K562 (cell line): ENCODE results near the gene PRKACA. TPM values are rescaled to one million over a fixed set of nuclear protein-coding genes. Genes with fewer than 3 reads are reported as not detected.

Source experiments
- CCNT2 ChIP-seq: IDR thresholded peaks from 2 replicates; pipeline ENCODE4 v1.6.1; 2011; ENCODE audit warnings: borderline replicate concordance, low read depth, mild to moderate bottlenecking, moderate library complexity, mixed read lengths, low read length; ENCODE audit not compliant: insufficient read length; ENCODE audit errors: extremely low read depth
- CHD1 ChIP-seq: fragments of 200-600 bp; sonication (generic); IDR thresholded peaks from one replicate; pipeline ENCODE4 v1.6.1; 2012; ENCODE audit warnings: mild to moderate bottlenecking, moderate library complexity, low read length, inconsistent platforms
- ELF4 ChIP-seq: fragments of 450-650 bp; formaldehyde crosslinking; IDR thresholded peaks from 2 replicates; pipeline ENCODE4 v1.4.0; 2022; ENCODE audit warnings: missing genetic modification characterization
- ERF ChIP-seq: fragments of 450-650 bp; formaldehyde crosslinking; IDR thresholded peaks from 2 replicates; pipeline ENCODE4 v1.4.0; 2020; ENCODE audit warnings: mild to moderate bottlenecking, mixed read lengths
- FOS ChIP-seq: IDR thresholded peaks from 3 replicates; pipeline ENCODE4 v1.6.1; 2011; ENCODE audit not compliant: insufficient read length; ENCODE audit errors: extremely low read depth
- FUS ChIP-seq: fragments of 200-400 bp; formaldehyde crosslinking; optimal IDR thresholded peaks from 2 replicates; pipeline ENCODE3; 2017; ENCODE audit warnings: low read depth, low read length
- GTF2B ChIP-seq: IDR thresholded peaks from 2 replicates; pipeline ENCODE4 v1.6.1; 2011; ENCODE audit not compliant: insufficient read length; ENCODE audit errors: extremely low read depth
- HOXB6 ChIP-seq: fragments of 250-450 bp; sonication (Bioruptor Pico); IDR thresholded peaks from 2 replicates; pipeline ENCODE4 v1.5.1; 2022; ENCODE audit warnings: mild to moderate bottlenecking, borderline replicate concordance
- ILF3 ChIP-seq: fragments of 450-650 bp; IDR thresholded peaks from 2 replicates; pipeline ENCODE4 v1.6.1; 2018; ENCODE audit warnings: antibody characterized with exemption, mild to moderate bottlenecking, moderate library complexity, borderline replicate concordance
- MEIS2 ChIP-seq: fragments of 450-650 bp; IDR thresholded peaks from 2 replicates; pipeline ENCODE4 v1.6.1; 2014; ENCODE audit warnings: mild to moderate bottlenecking; ENCODE audit not compliant: partially characterized antibody
- NR2C1 ChIP-seq, 2 experiments: fragments of 450-650 bp; IDR thresholded peaks; 2 replicates each; pipeline ENCODE4 v1.6.1; 2017; ENCODE audit warnings: mild to moderate bottlenecking in 2 of 2, antibody characterized with exemption in 1 of 2, inconsistent platforms in 1 of 2, missing compliant biosample characterization in 1 of 2, missing genetic modification characterization in 1 of 2
- RHOXF2B ChIP-seq: fragments of 250-450 bp; sonication (Bioruptor Pico); conservative IDR thresholded peaks from 2 replicates; pipeline ENCODE4 v1.5.1; 2021
- RUNX1 ChIP-seq: sonication (generic); IDR thresholded peaks from 2 replicates; pipeline ENCODE4 v1.6.1; 2016; ENCODE audit warnings: antibody characterized with exemption, low read depth
- SMAD3 ChIP-seq: fragments of 450-650 bp; formaldehyde crosslinking; conservative IDR thresholded peaks from 2 replicates; pipeline ENCODE4 v1.4.0; 2020; ENCODE audit warnings: mild to moderate bottlenecking
- SRSF3 ChIP-seq: fragments of 200-400 bp; formaldehyde crosslinking; IDR thresholded peaks from 2 replicates; pipeline ENCODE4 v1.6.1; 2016; ENCODE audit warnings: mild to moderate bottlenecking, low read length, moderate library complexity; ENCODE audit not compliant: insufficient read depth
- TEAD4 ChIP-seq, 2 experiments: sonication (generic) in 1 of 2; formaldehyde crosslinking in 1 of 2; IDR thresholded peaks; 2 replicates each; pipeline versions ENCODE4 v1.6.1 to v1.8.0; 2012 to 2022; ENCODE audit warnings: borderline replicate concordance in 1 of 2, inconsistent platforms in 1 of 2, low read length in 1 of 2, mild to moderate bottlenecking in 1 of 2, missing genetic modification reagents in 1 of 2
- TGIF2 ChIP-seq: sonication (generic); formaldehyde crosslinking; IDR thresholded peaks from 2 replicates; pipeline ENCODE4 v1.8.1; 2022; ENCODE audit warnings: mild to moderate bottlenecking, missing genetic modification reagents, moderate library complexity
- THRAP3 ChIP-seq: fragments of 450-650 bp; IDR thresholded peaks from 2 replicates; pipeline ENCODE4 v1.6.1; 2016; ENCODE audit warnings: mild to moderate bottlenecking, inconsistent platforms, borderline replicate concordance
- XRCC4 ChIP-seq: IDR thresholded peaks from one replicate; pipeline ENCODE4 v1.6.1; 2011; ENCODE audit not compliant: insufficient read depth, insufficient read length; ENCODE audit errors: extremely low read depth
- ZNF232 ChIP-seq: sonication (generic); formaldehyde crosslinking; IDR thresholded peaks from 2 replicates; pipeline ENCODE4 v1.8.0; 2022; ENCODE audit warnings: mild to moderate bottlenecking, missing genetic modification reagents
- ZSCAN29 ChIP-seq: fragments of 450-650 bp; IDR thresholded peaks from 2 replicates; pipeline ENCODE4 v1.6.1; 2017
- polyA plus RNA-seq, 8 experiments: library from polyadenylated mRNA; depleted of rRNA in 4 of 8; stranded (reverse) in 5 of 8; unstranded in 3 of 8; fragments of >200 nt; fragmentation: Nextera tagmentation in 2 of 8; fragmentation: Illumina TruSeq in 1 of 8; extraction: Ambion mirVana in 2 of 8; extraction: Trizol in 1 of 8; gene quantifications; 2 replicates each; pipeline versions ENCODE4 v1.2.1 to v1.2.3, GENCODE V29; 2011 to 2014; ENCODE audit warnings: inconsistent platforms in 1 of 8, missing spikeins in 1 of 8
- total RNA-seq, 7 experiments: library from RNA; depleted of rRNA in 6 of 7; stranded (reverse); fragments of >200 nt in 6 of 7; fragmentation: Illumina TruSeq in 2 of 7; extraction: Trizol in 2 of 7; gene quantifications; 2 replicates each; pipeline versions ENCODE4 v1.2.1 to v1.2.3, GENCODE V29; 2011 to 2021; ENCODE audit warnings: low replicate concordance in 1 of 7
- TF ChIP-seq, protein P1 (sequence below): sonication (generic); formaldehyde crosslinking; IDR thresholded peaks from 2 replicates; pipeline ENCODE4 v1.8.0; 2022; ENCODE audit warnings: mild to moderate bottlenecking, missing genetic modification reagents
- TF ChIP-seq, protein P2 (sequence below): sonication (generic); formaldehyde crosslinking; IDR thresholded peaks from 2 replicates; pipeline ENCODE4 v1.8.0; 2022; ENCODE audit warnings: missing genetic modification reagents, mild to moderate bottlenecking, borderline replicate concordance

PRKACA gene
- total and polyA plus RNA-seq, 9 of the 15 experiments (the other 6 are each of a cell fraction or from before 2014, with no cell fraction given) = 1.2 to 63.1 (median 13.0) TPM

DNA sequence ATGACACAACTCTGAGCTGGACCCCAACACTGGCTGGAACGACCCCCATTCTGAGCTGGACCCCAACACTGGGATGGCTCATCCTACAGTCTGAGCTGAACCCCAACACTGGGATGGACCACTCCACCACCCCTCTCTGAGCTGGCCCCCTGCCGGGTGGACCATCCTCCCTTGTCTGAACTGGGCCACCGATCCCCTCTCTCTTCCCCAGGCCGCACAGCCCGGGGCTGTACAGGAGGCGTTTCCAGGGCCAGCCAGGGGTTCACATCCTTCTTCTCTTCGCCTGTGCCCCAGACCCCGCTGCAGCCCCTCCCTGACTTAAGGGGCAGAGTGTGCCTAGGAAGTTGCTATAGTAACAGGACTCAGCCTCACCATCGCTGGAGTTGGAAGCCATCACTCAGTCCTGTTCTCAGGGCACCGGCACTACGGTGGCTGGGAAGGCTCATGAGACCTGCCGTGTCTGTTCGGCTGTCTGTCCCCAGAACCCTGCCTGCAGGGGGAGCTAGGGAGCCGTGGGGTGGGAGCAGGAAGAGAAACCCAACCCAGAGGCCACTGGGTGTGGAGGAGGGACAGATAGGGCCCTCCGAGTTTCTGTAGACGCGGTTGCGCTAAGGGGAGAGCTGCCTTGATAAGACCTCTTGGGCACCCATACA is 3.7 kb downstream of the PRKACA start (continued):
- TF ChIP-seq THRAP3 (no peak), FUS (no peak), ILF3 (no peak), FOS (no peak), RHOXF2B (CRISPR knock-in tag) (no peak), ZSCAN29 (no peak), SMAD3 (no peak), RUNX1 (no peak), HOXB6 (no peak), TGIF2 (CRISPR knock-in tag) (no peak), TEAD4 (IDR thresholded peaks at IDR 0.05; ENCODE audit: low read length) (no peak), TEAD4 (CRISPR knock-in tag; IDR thresholded peaks at IDR 0.05; ENCODE audit: borderline replicate concordance) (no peak), CHD1 (no peak), NR2C1 (IDR thresholded peaks at IDR 0.05) (peak; percentile 22; the same call in 1 of the 2 replicates), NR2C1 (tag; IDR thresholded peaks at IDR 0.05) (peak; percentile 59), CCNT2 (no peak), XRCC4 (no peak), GTF2B (no peak), ERF (no peak), MEIS2 (no peak), ELF4 (CRISPR knock-in tag) (no peak), ZNF232 (CRISPR knock-in tag) (no peak), SRSF3 (no peak)
- TF ChIP-seq, protein P1, sequence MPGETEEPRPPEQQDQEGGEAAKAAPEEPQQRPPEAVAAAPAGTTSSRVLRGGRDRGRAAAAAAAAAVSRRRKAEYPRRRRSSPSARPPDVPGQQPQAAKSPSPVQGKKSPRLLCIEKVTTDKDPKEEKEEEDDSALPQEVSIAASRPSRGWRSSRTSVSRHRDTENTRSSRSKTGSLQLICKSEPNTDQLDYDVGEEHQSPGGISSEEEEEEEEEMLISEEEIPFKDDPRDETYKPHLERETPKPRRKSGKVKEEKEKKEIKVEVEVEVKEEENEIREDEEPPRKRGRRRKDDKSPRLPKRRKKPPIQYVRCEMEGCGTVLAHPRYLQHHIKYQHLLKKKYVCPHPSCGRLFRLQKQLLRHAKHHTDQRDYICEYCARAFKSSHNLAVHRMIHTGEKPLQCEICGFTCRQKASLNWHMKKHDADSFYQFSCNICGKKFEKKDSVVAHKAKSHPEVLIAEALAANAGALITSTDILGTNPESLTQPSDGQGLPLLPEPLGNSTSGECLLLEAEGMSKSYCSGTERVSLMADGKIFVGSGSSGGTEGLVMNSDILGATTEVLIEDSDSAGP = no peak
- TF ChIP-seq, protein P2, sequence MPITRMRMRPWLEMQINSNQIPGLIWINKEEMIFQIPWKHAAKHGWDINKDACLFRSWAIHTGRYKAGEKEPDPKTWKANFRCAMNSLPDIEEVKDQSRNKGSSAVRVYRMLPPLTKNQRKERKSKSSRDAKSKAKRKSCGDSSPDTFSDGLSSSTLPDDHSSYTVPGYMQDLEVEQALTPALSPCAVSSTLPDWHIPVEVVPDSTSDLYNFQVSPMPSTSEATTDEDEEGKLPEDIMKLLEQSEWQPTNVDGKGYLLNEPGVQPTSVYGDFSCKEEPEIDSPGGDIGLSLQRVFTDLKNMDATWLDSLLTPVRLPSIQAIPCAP (CRISPR knock-in tag) = no peak
